LNCaP clone FGC (cell line): ENCODE measurements around the gene PLXNB2.

Source experiments
- DNase-seq: peaks from one replicate; pipeline ENCODE4 v3.0.0-alpha.2; 2011; ENCODE audit warnings: low read depth
- H3K4me3 ChIP-seq: 2 replicates; pipeline ENCODE4 v1.5.1; 2011; ENCODE audit warnings: mild to moderate bottlenecking, low read depth, low read length, control low read depth
- TF ChIP-seq, protein P1 (sequence below): IDR thresholded peaks from 2 replicates; pipeline ENCODE4 v1.5.1; 2012; ENCODE audit warnings: mild to moderate bottlenecking; ENCODE audit not compliant: control insufficient read depth, insufficient read depth; ENCODE audit errors: extremely low read depth

Gene PLXNB2

DNA sequence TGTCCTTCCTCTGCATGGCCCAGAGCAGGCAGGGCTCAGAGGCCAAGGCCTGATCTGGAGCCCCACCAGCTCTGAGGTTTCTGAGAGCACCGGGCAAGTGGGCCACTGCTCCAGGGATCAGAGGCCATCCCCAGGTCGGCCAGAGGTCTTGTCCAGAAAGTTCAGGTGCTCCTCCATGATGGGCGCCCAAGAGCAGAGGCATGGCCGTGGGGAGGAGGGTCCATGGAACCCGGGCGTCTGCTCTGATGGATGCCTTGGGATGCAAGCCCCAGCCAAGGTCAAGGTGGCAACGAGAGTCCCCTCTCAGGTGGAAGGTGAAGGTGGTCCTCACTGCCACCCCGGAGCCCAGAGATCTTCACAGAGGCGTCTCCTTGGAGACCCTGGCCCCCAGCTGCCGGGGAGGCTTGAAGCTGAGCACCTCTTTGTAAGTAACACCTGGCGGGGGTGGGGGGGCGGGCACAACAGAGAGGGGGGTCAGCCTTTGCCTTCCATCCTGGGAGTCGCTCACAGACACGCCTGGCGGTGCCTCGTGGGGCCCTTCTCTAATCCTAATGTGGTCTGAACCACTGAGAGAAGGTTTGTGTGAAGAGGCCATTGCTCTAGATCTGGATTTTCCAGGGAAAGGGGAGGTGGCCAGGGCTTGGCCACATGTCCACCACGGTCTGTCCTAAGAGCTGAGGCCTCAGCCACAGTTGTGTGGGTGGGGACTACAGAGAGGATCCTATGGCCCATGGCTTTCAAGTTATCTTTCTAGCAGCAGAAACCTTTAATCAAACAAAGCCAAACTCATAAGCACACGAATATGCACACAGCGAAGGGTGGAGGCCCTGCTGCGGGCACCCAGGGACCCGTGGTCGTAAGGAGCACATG lies 54.2 kb downstream of the PLXNB2 start:
- TF ChIP-seq, protein P1, sequence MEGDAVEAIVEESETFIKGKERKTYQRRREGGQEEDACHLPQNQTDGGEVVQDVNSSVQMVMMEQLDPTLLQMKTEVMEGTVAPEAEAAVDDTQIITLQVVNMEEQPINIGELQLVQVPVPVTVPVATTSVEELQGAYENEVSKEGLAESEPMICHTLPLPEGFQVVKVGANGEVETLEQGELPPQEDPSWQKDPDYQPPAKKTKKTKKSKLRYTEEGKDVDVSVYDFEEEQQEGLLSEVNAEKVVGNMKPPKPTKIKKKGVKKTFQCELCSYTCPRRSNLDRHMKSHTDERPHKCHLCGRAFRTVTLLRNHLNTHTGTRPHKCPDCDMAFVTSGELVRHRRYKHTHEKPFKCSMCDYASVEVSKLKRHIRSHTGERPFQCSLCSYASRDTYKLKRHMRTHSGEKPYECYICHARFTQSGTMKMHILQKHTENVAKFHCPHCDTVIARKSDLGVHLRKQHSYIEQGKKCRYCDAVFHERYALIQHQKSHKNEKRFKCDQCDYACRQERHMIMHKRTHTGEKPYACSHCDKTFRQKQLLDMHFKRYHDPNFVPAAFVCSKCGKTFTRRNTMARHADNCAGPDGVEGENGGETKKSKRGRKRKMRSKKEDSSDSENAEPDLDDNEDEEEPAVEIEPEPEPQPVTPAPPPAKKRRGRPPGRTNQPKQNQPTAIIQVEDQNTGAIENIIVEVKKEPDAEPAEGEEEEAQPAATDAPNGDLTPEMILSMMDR, result no peak
- no peak for DNase-seq
- H3K4me3 ChIP-seq, result no peak overlapping the region

DNA sequence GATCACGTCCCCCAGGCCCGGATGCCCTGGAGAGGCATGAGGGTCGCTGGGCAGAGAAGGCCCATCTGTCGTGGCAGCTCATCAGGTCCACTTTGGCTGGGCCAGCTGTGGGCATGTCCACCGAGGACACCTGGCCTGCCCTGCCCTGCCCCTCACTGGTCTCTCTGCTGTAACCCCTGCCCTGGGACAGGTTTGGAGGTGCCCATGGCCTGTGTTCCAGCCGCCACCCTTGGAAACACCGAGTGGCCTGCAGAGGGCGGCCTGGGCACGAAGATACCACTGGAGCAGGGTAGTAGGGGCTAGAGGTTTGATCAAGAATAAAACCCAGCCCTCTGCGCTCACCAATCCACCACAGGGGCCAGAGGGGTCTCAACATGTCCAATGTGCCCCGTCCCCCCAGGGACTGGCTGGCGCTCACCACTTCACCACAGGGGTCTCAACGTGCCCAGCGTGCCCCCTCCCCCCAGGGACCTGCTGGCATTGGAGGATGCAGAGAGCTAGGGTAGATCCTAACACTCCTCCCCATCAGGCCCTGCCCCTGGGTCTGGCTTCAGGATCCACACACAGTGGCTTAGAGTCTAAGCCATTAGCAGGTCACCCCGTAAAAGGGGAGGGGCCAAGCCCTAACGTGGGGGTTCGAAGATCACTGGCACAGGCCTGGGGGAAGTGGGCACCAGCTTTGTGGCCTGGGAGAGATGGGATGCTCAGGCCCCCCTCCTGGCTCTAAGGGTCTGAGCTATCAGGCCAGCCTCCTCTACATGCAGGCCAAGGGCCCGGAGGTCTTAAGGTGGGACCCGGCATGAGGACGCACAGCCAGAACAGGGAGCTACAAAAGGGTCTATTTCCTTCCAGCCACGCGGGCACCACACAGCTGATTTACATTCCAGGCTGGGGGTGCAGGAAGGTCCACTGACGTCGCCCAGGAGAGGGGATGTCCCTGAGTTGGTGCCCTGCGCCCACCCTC lies 55.1 kb downstream of the PLXNB2 start:
- TF ChIP-seq, protein P1, result peak; percentile 69
- no peak overlapping the region for H3K4me3 ChIP-seq
- no peak for DNase-seq

DNA sequence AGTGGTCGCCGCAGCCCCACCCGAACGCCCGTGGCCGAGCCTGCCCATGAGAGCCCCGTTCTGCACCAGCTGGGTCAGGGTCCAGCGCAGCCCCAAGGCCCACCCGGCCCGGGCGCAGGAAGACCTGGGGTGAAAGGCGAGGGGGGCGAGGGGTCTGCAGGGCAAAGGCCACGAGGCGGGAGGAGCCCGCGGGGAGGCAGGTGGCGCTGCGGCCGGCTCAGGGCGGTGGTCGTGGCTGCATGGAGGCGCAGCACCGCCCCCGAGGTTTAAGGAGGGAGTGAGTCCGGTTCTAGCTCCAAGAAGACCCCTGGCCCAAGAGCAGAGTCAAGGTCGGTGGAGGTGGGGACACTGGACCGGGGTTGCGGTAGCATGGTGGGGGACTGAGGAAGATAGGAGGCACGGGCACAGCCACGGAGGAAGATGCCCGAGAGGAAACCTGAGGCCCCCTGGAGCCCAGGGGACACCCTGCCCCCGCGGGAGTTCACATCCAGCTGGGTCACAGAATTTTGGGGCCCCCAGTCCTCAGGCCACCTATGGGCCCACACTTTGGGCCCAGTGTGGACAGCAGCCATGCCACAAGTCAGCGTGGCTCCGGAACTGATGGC lies 55.9 kb downstream of the PLXNB2 start:
- TF ChIP-seq, protein P1, result 0 out of 2 replicates have a peak, but pooled peaks have one; percentile 4
- H3K4me3 ChIP-seq, result peak overlapping the region; percentile 79
- DNase-seq, result no peak

DNA sequence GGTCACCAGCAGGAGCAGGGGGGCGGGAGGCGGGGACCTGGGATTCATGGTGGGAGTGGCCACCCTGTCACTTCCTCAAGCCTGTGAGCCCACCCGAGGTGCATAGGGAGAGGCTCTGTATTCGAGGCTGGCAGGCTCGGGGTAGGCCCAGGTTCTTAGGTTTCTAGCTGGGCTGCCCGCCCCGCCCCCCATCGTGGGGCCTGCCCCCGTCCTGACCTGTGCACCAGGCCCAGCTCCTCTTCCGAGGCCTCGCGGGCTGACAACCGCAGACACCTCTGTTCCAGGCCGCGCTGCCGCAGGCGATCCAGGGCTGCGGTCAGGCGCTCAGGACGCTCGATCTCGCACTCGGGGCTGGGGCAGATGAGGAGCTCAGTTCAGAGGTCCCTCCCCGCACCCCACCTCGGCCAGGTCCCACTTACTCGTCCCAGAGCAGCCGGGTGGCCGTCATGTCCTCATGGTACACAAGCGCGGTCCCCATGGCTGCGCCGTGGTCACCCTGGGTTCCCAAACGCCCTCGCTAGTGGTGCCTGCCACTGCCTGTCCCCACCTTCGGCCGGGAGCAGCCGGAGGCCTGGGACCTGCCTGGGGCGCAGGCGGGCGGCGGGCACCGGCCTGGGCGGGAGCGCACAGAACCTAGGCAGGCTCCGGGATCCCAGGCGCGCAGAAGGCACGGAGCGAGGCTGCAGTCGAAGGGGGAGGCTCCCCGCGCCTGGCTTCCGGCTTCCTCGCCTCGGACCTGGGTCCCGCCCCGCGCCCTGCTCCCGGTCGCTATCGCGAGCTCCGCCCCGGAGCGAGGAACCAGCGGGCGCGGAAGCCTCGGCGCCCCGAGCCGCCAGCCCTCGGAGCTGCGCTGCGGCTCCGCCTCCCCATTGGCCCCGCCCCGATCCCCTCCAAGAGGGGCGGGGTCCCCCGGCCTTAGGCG lies 56.6 kb downstream of the PLXNB2 start, which contains the start of gene HDAC10:
Gene HDAC10, minus strand, starts transcription at position 711 of the 922 bp plus-strand sequence. Its CDS starts 233 bp downstream, at position 478.
- no peak for DNase-seq
- TF ChIP-seq, protein P1, result no peak
- peak within 1 kb of the TSS; percentile 79 for H3K4me3 ChIP-seq

DNA sequence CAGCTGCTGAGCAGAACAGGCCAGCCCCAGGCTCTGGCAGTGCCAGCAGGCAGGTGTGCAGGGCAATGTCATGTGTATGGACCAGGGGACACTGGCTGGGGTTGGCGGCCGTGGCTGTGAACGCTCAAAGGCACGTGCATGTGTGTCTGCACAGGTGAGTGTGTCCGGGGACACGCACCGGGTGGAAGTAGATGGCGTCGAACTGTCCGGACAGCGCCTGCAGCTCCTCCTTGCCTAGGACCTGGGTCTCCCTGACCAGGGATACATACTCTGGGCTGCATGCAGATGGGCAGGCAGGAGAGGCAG lies 57.2 kb downstream of the PLXNB2 start:
- no peak for DNase-seq
- TF ChIP-seq, protein P1, result no peak
- peak overlapping the region; percentile 79 for H3K4me3 ChIP-seq
